GM18526 (cell line): ENCODE measurements around the gene GBE1.

Experiments used
- POLR2A ChIP-seq: IDR thresholded peaks from 3 replicates; pipeline ENCODE4 v1.6.1; 2011; ENCODE audit not compliant: insufficient read length; ENCODE audit errors: extremely low read depth

Gene GBE1

DNA sequence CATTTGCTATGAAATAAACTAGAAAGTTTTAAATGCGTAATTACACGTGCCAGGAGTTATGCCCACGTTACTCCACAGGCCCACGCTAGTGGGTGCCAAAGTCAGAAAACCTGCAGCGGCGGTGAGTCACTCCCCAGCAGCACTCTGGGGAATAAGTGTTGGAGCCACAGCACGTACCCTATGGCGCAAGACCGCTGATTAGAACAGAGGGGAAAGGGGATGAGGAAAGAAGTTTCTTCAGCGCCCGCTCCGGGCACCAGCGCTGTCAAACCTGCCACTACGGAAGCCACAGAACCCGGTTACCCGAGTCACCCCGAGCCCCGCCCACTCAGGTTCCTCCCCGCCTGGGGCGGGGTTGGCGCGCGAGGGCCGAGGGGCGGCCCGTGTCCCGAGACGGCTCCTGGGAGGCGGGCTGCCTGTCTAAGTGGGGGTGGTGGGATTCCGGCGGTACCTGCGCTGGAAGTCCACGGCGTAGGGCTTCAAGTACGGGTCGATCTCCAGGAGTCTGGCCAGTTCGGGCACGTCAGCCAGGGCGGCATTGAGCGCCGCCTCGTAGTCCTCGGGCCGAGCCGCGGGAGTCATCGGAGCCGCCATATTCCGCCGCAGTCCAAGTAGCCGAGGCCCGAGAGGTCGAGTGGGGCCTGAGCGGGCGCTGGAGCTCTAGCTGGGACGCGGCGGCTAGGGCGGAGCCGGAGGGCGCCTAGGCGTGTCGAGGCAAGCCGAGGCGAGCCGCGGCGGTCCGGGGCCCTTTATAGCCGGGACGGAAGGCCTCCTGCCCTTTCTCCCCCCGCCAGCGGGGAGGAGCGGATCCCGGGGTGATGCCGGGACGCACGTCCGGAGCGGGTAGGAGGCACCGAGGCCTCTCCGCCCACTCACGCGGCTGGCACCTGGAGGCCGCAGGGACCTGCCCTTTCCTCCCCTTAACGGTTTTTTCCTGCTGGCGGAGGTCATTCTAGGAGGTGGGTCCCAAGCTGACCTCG, at the start of gene GBE1:
Gene GBE1 (minus strand): TSS at position 722 of the 980 bp plus-strand sequence. CDS start 128 bp downstream, at position 594.
- TF ChIP-seq POLR2A: peak; percentile 86

DNA sequence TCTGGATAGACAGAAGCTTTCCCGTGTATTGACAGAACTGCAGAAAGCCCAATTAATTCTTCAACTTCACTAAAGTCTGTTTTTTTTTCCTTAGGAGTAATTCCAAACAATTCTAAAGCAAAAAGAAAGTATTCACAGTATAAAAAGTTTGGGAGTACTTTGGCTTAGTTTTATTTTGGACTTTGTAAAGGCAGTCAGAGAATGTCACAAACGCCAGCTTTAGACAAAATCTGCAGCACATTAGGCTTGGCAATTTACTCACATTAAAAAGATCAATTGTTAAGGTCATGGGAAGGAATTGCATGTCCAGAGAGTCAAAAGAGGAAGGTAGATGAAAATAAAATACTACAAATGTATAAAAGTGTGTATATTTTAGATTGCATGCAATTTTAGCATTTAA, 47.5 kb upstream of the GBE1 start:
- no peak for TF ChIP-seq POLR2A

DNA sequence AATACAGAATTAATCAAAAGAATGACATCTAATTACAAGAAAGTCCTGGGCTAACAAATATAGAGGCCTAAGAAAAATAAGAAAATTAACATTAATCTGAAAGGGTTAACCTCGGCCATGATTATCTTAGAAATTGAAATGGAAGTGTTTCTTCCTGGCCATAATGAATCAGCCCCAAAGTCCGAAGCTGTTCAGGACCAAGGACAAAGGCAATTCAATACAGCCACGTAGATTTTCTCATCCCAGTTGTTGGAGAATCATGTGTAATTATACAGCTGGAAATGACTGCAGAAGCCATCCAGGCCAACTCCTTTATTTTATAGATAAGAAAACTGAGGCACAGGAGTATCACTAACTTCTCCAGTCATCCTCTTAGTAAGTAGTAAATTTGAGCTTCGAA, 38.0 kb upstream of the GBE1 start:
- TF ChIP-seq POLR2A: no peak

DNA sequence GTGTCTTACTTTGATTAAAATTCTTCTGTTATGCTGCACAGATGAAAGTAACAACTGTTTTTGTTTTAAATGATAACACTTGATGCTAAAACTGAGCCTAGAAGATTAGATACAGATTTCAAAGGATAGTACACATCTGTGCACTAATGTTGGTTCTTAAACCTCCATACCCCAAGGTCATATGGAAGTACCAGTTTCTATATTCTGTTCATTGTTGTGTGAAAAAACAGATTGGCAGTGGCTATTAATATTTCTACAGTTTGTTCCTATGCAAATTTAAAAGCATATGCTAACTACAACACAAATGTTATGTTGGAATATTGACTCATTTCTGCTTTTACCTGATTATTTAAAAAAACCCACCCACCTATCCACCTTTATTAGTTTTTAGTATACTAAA, 32.0 kb upstream of the GBE1 start:
- TF ChIP-seq POLR2A: no peak

DNA sequence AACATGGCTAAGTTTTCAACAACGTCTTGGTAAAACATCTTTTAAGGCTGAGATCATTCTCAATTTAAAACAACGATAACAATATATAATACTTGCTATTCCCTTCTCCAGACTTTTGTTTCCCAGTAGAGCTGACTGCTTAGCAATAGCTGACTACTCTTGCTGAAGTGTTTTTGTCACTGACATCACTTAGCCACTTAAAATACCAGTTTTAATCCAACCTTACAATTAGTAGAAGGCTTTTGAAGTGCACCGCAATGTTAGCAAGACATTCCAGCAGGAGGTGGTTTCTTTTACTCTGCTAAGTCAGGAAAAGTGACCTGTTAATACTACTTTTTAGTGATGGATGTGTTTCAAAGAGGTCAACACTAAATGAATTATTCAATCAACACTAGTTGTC, 28.7 kb upstream of the GBE1 start:
- no peak for TF ChIP-seq POLR2A

DNA sequence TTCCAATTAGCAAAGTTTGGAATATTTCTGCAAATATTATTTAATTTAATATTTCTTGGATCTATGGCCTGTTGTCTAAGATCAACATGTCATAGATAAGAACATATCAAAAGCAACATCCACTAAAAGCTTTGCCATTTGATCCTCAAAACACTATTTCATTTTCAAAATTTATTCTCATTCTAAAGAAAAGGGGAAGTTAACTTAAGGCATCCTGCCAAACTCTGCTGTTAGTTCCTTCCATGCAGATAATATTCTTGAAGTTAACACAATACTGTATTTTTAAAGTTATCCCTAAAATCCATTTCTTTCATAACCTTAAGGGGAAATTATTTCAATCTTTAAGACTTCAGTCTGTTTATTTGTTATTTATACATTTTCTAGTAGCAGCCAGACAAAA, 28.2 kb upstream of the GBE1 start:
- TF ChIP-seq POLR2A: no peak

DNA sequence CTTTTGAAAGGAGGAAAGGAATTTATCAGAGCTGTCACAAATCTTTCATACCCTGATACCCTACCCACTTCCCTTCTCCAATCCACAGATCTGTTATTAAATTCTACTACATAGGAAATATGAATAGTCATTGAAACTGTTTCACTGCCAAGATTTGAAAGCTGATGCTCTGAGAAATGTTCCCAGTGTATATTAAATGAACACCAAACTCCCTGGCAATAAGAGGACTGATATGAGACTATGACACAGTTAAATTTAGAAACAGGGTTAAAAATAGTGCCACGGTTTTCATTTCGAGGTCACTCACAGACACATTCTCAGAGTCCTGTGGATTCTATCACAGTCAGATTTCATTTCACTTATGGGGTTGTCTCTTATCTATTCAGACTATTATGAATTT, 27.2 kb upstream of the GBE1 start:
- no peak for TF ChIP-seq POLR2A

DNA sequence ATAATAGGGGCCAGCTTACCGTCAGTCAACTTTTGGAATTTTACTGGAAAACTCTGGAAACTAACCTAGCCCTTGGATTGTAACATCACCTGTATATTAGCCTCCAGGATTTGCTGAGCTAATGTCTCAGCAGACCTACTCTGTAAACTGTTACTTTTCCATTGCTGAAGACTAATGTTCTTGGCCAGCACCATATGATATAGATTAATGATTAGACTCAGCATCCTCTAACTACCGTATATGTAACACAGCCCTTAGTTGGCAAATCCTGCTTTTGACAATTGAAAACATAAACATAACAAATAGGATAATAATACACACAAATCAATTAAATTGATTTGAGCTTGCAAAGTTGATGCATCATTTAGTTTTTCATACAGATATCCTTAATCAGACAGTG, 26.6 kb upstream of the GBE1 start:
- TF ChIP-seq POLR2A: no peak

DNA sequence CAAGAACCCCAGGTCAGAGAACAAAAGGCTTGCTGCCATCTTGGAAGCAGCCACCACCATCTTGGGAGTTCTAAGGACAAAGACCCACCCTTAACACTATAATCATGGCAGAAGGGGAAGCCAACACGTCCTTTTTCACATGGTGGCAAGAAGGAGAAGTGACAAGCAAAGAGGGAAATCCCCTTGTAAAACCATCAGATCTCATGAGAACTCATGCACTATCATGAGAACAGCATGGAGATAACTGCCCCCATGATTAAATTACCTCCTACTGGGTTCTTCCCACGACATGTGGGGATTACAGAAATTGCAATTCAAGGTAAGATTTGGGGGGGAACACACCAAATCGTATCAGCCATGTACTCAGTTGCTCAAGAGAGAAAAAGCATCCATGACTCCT, 21.1 kb upstream of the GBE1 start:
- no peak for TF ChIP-seq POLR2A

DNA sequence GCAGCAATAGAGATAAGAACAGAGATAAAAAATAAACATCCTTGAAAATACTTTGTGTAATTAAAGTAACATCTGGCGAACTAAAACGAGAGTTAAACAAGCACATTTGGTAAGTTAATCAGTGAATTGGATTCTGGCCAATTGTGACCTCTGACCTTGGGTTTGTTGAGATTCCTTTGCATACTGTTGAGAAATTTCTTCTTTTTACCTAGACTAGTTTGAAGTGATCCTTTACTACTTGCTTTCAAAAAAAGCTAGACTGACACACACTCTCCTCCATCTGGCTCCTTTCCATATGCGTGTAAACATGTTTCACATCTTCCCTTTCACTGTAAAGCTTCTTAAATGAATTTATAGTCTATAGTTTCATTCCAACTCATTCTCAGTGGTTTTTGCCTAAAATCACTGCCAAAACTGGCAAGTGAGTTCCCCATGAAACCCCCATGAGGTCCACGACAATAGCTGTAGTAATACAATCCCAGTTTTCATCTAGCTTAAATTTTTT, 17.3 kb upstream of the GBE1 start:
- no peak for TF ChIP-seq POLR2A

DNA sequence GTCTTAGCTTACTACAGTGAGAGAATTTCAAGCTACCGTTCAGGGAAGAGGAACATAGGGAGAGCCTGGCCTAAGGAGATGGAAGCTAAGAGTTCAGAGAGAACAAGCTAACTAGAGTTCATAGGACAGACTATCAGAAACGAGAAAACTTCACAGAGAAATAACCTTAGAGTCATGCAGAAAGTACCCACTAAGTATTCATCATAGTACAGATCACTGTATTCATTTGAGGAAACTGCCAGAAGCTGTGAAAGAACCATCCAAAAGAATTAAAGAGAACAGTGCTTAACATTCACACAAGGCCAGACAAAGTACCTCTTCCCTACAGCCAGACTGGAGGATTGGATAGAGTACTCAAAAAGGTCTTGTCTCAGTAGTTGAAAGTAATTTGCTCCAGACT, 15.2 kb upstream of the GBE1 start:
- TF ChIP-seq POLR2A: no peak

DNA sequence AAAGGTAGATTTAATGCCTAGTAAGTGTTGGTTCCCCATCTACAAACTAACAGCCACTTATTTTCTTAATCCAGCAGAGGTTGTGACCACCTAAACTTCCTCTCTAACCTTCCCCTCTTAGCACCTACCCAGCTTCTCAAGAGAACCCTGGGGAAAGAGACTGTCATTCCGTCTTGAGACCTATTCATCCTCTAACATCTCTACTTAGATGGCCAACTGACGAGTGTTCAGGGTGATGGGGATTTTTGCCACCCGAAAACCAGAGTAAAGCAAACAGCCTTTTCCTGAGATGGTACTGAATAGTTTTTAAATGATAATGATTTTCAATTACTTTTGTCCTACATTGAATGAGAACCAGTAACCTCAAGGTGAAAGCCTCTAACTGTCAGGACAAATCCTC, 9.3 kb upstream of the GBE1 start:
- TF ChIP-seq POLR2A: no peak

DNA sequence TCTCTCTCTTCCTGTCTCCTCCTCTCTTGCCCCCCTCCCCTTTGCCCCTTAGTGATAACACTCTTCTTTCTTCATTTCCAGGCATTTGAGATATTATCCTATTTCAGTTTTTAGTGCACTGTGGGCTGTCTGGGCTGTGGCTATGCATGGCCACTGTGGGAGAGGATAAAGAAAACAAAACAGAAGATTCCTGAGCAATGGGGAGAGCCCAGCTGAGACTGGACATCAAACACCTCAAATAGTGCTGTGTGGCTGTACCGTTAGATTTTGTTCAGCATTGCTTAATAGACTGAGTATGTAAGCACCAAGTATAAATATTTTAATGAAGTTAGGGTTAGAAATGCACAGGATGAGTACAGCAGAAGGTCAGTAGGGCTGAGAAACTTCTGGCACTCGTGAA, 7.9 kb upstream of the GBE1 start:
- TF ChIP-seq POLR2A: no peak

DNA sequence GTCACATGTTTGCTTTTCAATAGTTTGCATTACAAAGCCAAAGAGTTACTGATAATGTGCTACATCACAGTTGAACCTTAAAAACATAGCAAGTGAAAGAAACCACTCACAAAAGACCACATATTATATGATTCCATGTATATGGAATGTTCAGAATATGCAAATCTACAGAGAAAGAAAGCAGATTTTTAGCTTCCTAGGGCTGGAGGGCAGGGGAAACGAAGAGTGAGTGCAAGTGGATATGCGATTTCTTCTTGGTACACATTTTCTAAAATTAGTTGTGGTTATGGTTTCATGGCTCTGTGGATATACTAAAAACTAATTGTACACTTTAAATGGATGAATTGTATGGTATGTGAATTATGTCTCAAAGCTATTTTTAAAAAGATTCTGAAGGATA, 4.0 kb upstream of the GBE1 start:
- TF ChIP-seq POLR2A: no peak

DNA sequence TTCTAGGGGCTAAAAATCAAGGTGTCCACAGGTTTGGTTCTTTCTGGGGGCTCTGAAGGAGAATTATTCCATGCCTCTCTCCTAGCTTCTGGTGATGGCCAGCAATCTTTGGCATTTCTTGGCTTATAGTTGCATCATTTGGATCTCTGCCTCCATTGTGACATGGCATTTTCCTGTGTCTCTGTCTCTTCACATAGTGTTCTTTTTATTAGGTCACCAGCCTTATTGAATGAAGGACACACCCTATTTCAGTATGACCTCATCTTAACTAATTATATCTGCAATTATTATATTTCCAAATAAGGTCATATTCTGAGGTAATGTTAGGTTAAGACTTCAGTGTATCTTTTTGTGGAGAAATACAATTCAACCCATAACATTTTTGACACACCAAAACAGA, 3.2 kb upstream of the GBE1 start:
- no peak for TF ChIP-seq POLR2A

DNA sequence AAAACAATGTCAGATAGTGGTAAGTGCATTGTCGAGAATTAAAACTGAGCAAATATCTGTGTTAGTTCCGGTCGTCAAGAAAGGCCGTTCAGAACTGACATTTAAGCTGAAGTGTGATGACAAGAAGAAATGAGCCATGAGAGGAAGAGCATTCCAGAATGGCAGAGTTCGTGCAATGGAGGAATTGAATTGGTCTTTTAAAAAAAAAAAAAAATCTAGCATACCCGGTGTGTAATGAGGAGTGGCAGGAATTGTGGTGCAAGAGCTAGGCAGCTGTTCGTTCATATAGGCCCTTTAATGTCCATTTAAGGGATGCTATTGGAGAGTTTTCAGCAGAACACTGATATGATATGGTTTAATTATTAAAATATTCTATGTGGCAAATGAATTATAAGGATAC, 2.6 kb upstream of the GBE1 start:
- no peak for TF ChIP-seq POLR2A

DNA sequence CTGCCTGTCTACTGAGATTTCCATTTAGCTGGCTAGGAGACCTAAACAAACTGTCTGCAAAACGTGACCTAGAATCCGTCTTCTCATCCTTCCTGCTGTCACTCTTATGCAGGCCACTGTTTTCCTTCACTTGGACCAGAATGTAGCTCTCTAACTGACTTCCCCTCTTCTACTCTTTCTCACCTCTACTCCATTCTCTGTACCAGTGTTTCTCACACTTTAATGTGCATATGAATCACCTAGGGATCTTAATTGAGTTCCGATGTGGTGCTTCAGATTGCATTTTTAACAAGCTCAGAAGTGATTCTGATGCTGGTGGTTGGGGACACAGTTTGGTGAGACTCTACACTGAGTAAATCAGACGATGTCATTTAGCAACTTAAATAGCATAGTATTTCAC, 1.6 kb upstream of the GBE1 start:
- TF ChIP-seq POLR2A: no peak
